Testis (tissue), 2 donors: Measurements from ENCODE around the gene WWP2.

Experiments used
- CTCF ChIP-seq, 3 experiments: fragments of 450-650 bp in 2 of 3; fragments of 200-600 bp in 1 of 3; sonication (generic) in 1 of 3; IDR thresholded peaks; one replicate each; pipeline ENCODE4 v1.5.1; 2016 to 2019; ENCODE audit warnings: antibody characterized with exemption in 3 of 3, mild to moderate bottlenecking in 2 of 3, moderate library complexity in 1 of 3
- POLR2A ChIP-seq: fragments of 450-650 bp; IDR thresholded peaks from one replicate; pipeline ENCODE4 v1.6.1; 2017; ENCODE audit warnings: antibody characterized with exemption, mild to moderate bottlenecking, moderate library complexity

- TF ChIP-seq POLR2A, result no peak
- no peak for TF ChIP-seq CTCF (IDR thresholded peaks at IDR 0.05)
Measured at GRCh38 chr16:69935740-69936139, 173.6 kb downstream of the WWP2 start.
